LNCaP clone FGC (cell line): ENCODE results near the gene PPAN.

Source experiments
- DNase-seq: peaks from one replicate; pipeline ENCODE4 v3.0.0-alpha.2; 2011; ENCODE audit warnings: low read depth
- H3K4me3 ChIP-seq: 2 replicates; pipeline ENCODE4 v1.5.1; 2011; ENCODE audit warnings: mild to moderate bottlenecking, low read depth, low read length, control low read depth
- CTCF ChIP-seq: IDR thresholded peaks from 2 replicates; pipeline ENCODE4 v1.5.1; 2012; ENCODE audit warnings: mild to moderate bottlenecking; ENCODE audit not compliant: control insufficient read depth, insufficient read depth; ENCODE audit errors: extremely low read depth

PPAN gene

GRCh38 chr19:10136936-10137335 lies 30.8 kb downstream of the PPAN start:
- no peak overlapping the region for H3K4me3 ChIP-seq
- no peak for TF ChIP-seq CTCF
- DNase-seq = no peak

GRCh38 chr19:10137751-10138682 lies 31.9 kb downstream of the PPAN start:
- no peak overlapping the region for H3K4me3 ChIP-seq
- no peak for TF ChIP-seq CTCF

GRCh38 chr19:10138879-10139795 lies 33.0 kb downstream of the PPAN start:
- H3K4me3 ChIP-seq = no peak overlapping the region
- no peak for DNase-seq
- no peak for TF ChIP-seq CTCF

More at GRCh38 chr19:10137751-10138682, 31.9 kb downstream of the PPAN start:
- DNase-seq = no peak

- H3K4me3 ChIP-seq = no peak overlapping the region
- no peak for TF ChIP-seq CTCF
- no peak for DNase-seq
Observed at GRCh38 chr19:10139952-10140351, 33.8 kb downstream of the PPAN start.

- TF ChIP-seq CTCF = no peak
- H3K4me3 ChIP-seq = no peak overlapping the region
- DNase-seq = no peak
Observed at GRCh38 chr19:10141479-10141878, 35.3 kb downstream of the PPAN start.

- H3K4me3 ChIP-seq = no peak overlapping the region
- DNase-seq = no peak
- no peak for TF ChIP-seq CTCF
Observed at GRCh38 chr19:10141973-10142372, 35.8 kb downstream of the PPAN start.
